ENCODE measurements around the gene B3GNT5.

Gene B3GNT5

DNA sequence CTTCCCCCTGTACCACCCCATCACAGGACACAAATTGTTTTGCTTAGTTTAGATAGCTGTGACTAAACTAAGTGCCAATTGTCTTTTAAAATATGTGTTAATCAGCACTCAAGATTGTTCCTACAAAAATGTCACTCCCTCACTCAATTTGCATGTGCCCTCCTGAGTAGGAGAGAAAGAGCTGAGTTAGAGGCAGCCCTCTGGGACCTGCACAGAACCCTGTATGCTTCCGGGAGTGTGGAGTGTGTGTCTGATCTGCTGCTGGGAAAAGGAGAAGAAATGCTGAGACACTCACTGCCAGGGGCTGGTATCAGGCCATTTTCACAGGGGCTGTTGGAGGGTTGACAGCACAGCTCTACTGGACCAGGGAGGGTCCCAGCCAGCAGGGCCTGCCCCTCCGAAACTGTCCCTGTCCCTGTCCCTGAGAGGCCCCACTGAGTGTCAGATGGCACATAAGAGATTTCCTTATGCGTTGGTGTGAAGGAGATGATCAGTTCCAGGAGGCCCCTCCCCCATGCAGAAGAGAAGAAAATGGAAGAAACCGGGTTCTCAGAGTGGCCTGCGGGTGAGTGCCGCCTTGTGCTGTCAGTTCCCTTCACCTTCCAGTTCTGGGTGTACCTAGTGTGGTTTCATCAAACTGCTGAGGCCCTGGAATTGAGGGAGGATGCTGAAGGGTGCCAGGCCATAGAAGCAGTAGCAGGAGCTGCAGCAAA is 3.9 kb upstream of the B3GNT5 start:
- peak overlapping the region; percentile 49 for H2AK5ac ChIP-seq (ENCODE audit: low read length, severe bottlenecking)
- 66% methylated on average over 6 of the region's 6 CpGs for WGBS
- H3K27ac ChIP-seq (ENCODE audit: low read length, poor library complexity, severe bottlenecking): no peak overlapping the region
- peak overlapping the region; percentile 18 for H4K91ac ChIP-seq (ENCODE audit: low read length)
- H2AFZ ChIP-seq (ENCODE audit: low read depth, low read length): no peak overlapping the region
- no peak overlapping the region for H2BK120ac ChIP-seq (ENCODE audit: low read depth, low read length)
- H3K79me1 ChIP-seq (replicated peaks; ENCODE audit: low read length, poor library complexity, severe bottlenecking): no peaks in the 10 kb centered on the region
- no peaks in the 10 kb centered on the region for H3K9me3 ChIP-seq (ENCODE audit: control insufficient read depth, low read length)
- DNase-seq: no peak
- H4K8ac ChIP-seq (ENCODE audit: low read length): no peak overlapping the region
- H3K4me1 ChIP-seq (ENCODE audit: control insufficient read depth, insufficient read depth, low read depth, low read length): peaks cover 6% of the 10 kb centered on the region
- H3K4me3 ChIP-seq (ENCODE audit: insufficient read depth in 1 of 2, low read depth in 1 of 2, low read length in 2 of 2): no peak overlapping the region
- H3K18ac ChIP-seq (ENCODE audit: low read depth in 1 of 2, low read length in 2 of 2): no peak overlapping the region
- no peak overlapping the region for H3K9ac ChIP-seq (ENCODE audit: low read length)
- no peak overlapping the region for H3K4ac ChIP-seq (ENCODE audit: low read depth in 1 of 2, low read length in 2 of 2)
- no peaks in the 10 kb centered on the region for H3K36me3 ChIP-seq (ENCODE audit: control insufficient read depth in 1 of 2, insufficient read depth in 2 of 2, low read depth in 1 of 2, low read length in 2 of 2)
- no peak overlapping the region for H2BK12ac ChIP-seq (ENCODE audit: low read length in 2 of 2)
- H3K4me2 ChIP-seq (ENCODE audit: low read length, poor library complexity, severe bottlenecking): no peak overlapping the region
- H3K14ac ChIP-seq (ENCODE audit: low read length in 2 of 2): no peak overlapping the region
- H2BK15ac ChIP-seq (ENCODE audit: low read depth, poor library complexity, severe bottlenecking): peak overlapping the region; percentile 78
- H3K27me3 ChIP-seq (ENCODE audit: control insufficient read depth in 1 of 2, insufficient read depth in 1 of 2, low read length in 2 of 2): peaks cover 0 to 4% of the 10 kb centered on the region in 2 experiments
- no peak overlapping the region for H3K23ac ChIP-seq (ENCODE audit: low read length in 2 of 2)
- H2BK5ac ChIP-seq (ENCODE audit: low read depth, low read length, poor library complexity, severe bottlenecking): no peak overlapping the region

DNA sequence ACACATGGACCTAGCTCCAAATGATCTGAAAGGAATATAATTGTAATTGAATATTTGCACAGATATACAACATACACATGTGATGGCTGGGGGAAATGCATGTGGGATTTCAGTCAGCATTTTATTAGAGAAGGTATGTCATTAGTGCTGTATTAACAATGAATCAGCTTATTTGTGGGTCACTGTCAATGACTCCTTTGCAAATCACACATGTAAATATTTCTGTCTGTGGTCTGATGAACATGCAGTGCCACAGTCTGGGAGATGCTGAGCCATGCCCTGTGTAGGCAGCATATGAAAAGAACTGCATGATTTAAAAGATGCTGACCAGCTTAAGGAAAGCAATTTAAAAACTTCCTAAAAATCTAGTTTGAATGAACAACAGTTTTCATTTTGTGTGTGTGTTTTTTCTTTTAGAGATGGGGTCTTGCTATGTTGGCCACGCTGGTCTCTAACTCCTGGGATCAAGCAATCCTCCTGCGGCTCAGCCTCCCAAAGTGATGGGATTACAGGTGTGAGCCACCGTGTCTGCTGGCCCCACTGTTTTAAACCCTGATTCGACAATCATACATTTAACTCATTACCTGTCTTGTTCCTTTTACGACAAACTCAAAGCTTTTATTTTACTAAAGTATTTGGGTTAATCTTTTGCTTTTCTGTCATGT is 803 bp upstream of the B3GNT5 start:
- H2BK15ac ChIP-seq (ENCODE audit: low read depth, poor library complexity, severe bottlenecking): no peak overlapping the region
- H3K9me3 ChIP-seq (ENCODE audit: control insufficient read depth, low read length): no peaks in the 10 kb centered on the region

DNA sequence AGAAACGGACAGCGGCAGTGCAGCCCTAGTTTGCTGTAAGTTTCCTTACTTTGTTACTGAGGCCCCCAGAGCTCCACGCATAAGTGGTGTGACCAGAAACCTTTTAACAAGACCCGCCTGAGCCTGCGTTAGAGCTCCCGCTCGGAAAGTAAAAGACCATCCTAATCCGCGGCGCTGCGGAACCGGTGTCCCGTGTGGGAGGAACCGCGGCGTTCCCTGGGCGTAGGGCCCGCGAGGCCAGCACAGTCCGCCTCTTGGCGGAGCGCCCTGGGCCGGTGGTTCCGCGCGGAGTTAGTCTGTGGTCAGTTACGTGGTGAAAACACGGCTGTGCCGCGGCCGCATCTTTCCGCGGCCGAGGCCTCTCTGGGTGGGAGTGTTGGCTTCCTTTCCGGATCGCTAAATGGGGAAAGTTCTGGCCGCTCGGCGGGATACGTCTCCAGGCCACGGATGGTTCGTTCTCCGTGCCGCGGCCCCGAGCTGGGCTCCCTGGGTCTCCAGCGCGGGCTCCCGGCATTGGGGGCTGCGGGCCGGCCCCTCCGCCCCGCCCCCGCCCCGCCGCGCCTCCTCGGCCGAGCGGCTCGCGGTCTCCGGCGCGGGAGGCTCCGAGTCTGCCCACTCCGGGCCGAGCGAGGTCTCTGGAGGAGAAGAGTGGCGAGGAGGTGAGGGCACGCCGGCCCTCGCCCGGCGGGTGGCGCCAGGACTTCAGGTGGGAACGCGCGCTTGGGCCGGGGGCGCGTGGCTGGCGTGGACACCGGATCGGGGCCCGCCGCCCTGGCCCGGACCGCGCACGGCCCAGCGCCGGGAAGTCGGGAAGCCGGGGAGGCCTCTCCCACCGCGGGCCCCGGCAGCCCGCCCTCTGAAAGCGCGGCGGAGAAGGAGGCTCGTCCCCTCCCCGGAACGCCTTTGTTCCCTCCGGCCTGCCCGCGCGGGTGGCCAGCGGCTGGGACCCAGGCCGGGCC is 754 bp downstream of the B3GNT5 start:
- Histone ChIP-seq H3K4ac (ENCODE audit: low read depth in 1 of 2, low read length in 2 of 2) (peak overlapping the region; percentile 79 to 83), H2BK120ac (ENCODE audit: low read depth, low read length) (peak overlapping the region; percentile 95), H3K9ac (ENCODE audit: low read length) (peak overlapping the region; percentile 87), H3K79me1 (replicated peaks; ENCODE audit: low read length, poor library complexity, severe bottlenecking) (peaks cover 2% of the 10 kb centered on the region), H2AFZ (ENCODE audit: low read depth, low read length) (peak overlapping the region; percentile 86), H4K8ac (ENCODE audit: low read length) (peak overlapping the region; percentile 94), H3K4me3 (ENCODE audit: insufficient read depth in 1 of 2, low read depth in 1 of 2, low read length in 2 of 2) (peak overlapping the region; percentile 89 to 91), H4K91ac (ENCODE audit: low read length) (peak overlapping the region; percentile 93), H3K14ac (ENCODE audit: low read length in 2 of 2) (peak overlapping the region; percentile 63 to 95), H3K4me2 (ENCODE audit: low read length, poor library complexity, severe bottlenecking) (peak overlapping the region; percentile 87), H3K18ac (ENCODE audit: low read depth in 1 of 2, low read length in 2 of 2) (peak overlapping the region; percentile 89 to 92), H3K27ac (ENCODE audit: low read length, poor library complexity, severe bottlenecking) (peak overlapping the region; percentile 80), H3K27me3 (ENCODE audit: control insufficient read depth in 1 of 2, insufficient read depth in 1 of 2, low read length in 2 of 2) (peaks cover 0 to 4% of the 10 kb centered on the region in 2 experiments), H2BK15ac (ENCODE audit: low read depth, poor library complexity, severe bottlenecking) (peak overlapping the region; percentile 90), H3K4me1 (ENCODE audit: control insufficient read depth, insufficient read depth, low read depth, low read length) (peaks cover 3% of the 10 kb centered on the region), H2BK12ac (ENCODE audit: low read length in 2 of 2) (peak overlapping the region in 1 of 2 experiments; percentile 92), H2BK5ac (ENCODE audit: low read depth, low read length, poor library complexity, severe bottlenecking) (peak overlapping the region; percentile 63), H3K9me3 (ENCODE audit: control insufficient read depth, low read length) (no peaks in the 10 kb centered on the region), H3K36me3 (ENCODE audit: control insufficient read depth in 1 of 2, insufficient read depth in 2 of 2, low read depth in 1 of 2, low read length in 2 of 2) (no peaks in the 10 kb centered on the region), H3K23ac (ENCODE audit: low read length in 2 of 2) (peak overlapping the region; percentile 29 to 94), H2AK5ac (ENCODE audit: low read length, severe bottlenecking) (no peak overlapping the region)
- DNase-seq: peak; percentile 73
- under 1% methylated on average over 86 of the region's 111 CpGs for WGBS

More for the DNA sequence above, 803 bp upstream of the B3GNT5 start:
- H3K79me1 ChIP-seq (replicated peaks; ENCODE audit: low read length, poor library complexity, severe bottlenecking): no peaks in the 10 kb centered on the region
- no peak overlapping the region for H3K14ac ChIP-seq (ENCODE audit: low read length in 2 of 2)
- H2BK5ac ChIP-seq (ENCODE audit: low read depth, low read length, poor library complexity, severe bottlenecking): no peak overlapping the region
- H3K4ac ChIP-seq (ENCODE audit: low read depth in 1 of 2, low read length in 2 of 2): no peak overlapping the region
- H3K23ac ChIP-seq (ENCODE audit: low read length in 2 of 2): no peak overlapping the region
- no peak for DNase-seq
- peak overlapping the region in 1 of 2 experiments; percentile 91 for H3K4me3 ChIP-seq (ENCODE audit: insufficient read depth in 1 of 2, low read depth in 1 of 2, low read length in 2 of 2)
- H3K27me3 ChIP-seq (ENCODE audit: control insufficient read depth in 1 of 2, insufficient read depth in 1 of 2, low read length in 2 of 2): peaks cover 0 to 4% of the 10 kb centered on the region in 2 experiments
- no peaks in the 10 kb centered on the region for H3K36me3 ChIP-seq (ENCODE audit: control insufficient read depth in 1 of 2, insufficient read depth in 2 of 2, low read depth in 1 of 2, low read length in 2 of 2)
- no peak overlapping the region for H4K91ac ChIP-seq (ENCODE audit: low read length)
- H3K4me1 ChIP-seq (ENCODE audit: control insufficient read depth, insufficient read depth, low read depth, low read length): peaks cover 3% of the 10 kb centered on the region
- peak overlapping the region; percentile 74 for H3K9ac ChIP-seq (ENCODE audit: low read length)
- no peak overlapping the region for H4K8ac ChIP-seq (ENCODE audit: low read length)
- H2BK120ac ChIP-seq (ENCODE audit: low read depth, low read length): no peak overlapping the region
- 97% methylated on average over 3 of the region's 5 CpGs for WGBS
- no peak overlapping the region for H3K18ac ChIP-seq (ENCODE audit: low read depth in 1 of 2, low read length in 2 of 2)
- no peak overlapping the region for H2AK5ac ChIP-seq (ENCODE audit: low read length, severe bottlenecking)
- no peak overlapping the region for H2AFZ ChIP-seq (ENCODE audit: low read depth, low read length)
- H2BK12ac ChIP-seq (ENCODE audit: low read length in 2 of 2): no peak overlapping the region
- H3K27ac ChIP-seq (ENCODE audit: low read length, poor library complexity, severe bottlenecking): no peak overlapping the region
- H3K4me2 ChIP-seq (ENCODE audit: low read length, poor library complexity, severe bottlenecking): no peak overlapping the region

Measured in mesenchymal stem cell (in vitro differentiated cells and primary cell).